BLaER1 (cell line): ENCODE data around the gene ARHGAP24.
A peak's percentile ranks its signal among the peaks of the same experiment; 100 is the strongest.
"Not testable (repeated sequence)": the region's sequence is repeated elsewhere in the genome, so short reads cannot be mapped to it uniquely, and the experiment has no call there.

Source experiments
- H3K27ac ChIP-seq: shearing (Covaris generic); formaldehyde crosslinking; 2 replicates; pipeline ENCODE4 v1.8.1; 2022
- H3K27me3 ChIP-seq: shearing (Covaris generic); formaldehyde crosslinking; 2 replicates; pipeline ENCODE4 v1.8.1; 2022
- H3K36me3 ChIP-seq: shearing (Covaris generic); formaldehyde crosslinking; 2 replicates; pipeline ENCODE4 v1.8.1; 2022
- H3K4me1 ChIP-seq: shearing (Covaris generic); formaldehyde crosslinking; 2 replicates; pipeline ENCODE4 v1.8.1; 2022
- H3K4me2 ChIP-seq: shearing (Covaris generic); formaldehyde crosslinking; 2 replicates; pipeline ENCODE4 v1.8.1; 2022
- H3K4me3 ChIP-seq: shearing (Covaris generic); formaldehyde crosslinking; 2 replicates; pipeline ENCODE4 v1.8.1; 2022
- H3K9ac ChIP-seq: shearing (Covaris generic); formaldehyde crosslinking; 2 replicates; pipeline ENCODE4 v1.8.1; 2022
- H3K9me3 ChIP-seq: shearing (Covaris generic); formaldehyde crosslinking; 2 replicates; pipeline ENCODE4 v1.8.1; 2022
- H4K20me1 ChIP-seq: shearing (Covaris generic); formaldehyde crosslinking; 2 replicates; pipeline ENCODE4 v1.8.1; 2022
- Cebpa-rat ChIP-seq: shearing (Covaris generic); IDR thresholded peaks from 2 replicates; pipeline ENCODE4 v1.8.1; 2022

Gene ARHGAP24

GRCh38 chr4:86007042-86007441 lies 532.1 kb downstream of the ARHGAP24 start:
- no peaks in the 10 kb centered on the region for H4K20me1 ChIP-seq
- no peaks in the 10 kb centered on the region for H3K27me3 ChIP-seq
- no peaks in the 10 kb centered on the region for H3K36me3 ChIP-seq
- H3K27ac ChIP-seq: no peak overlapping the region
- H3K9me3 ChIP-seq: no peaks in the 10 kb centered on the region
- no peak for TF ChIP-seq Cebpa-rat
- H3K4me1 ChIP-seq: no peaks in the 10 kb centered on the region
- no peak overlapping the region for H3K4me2 ChIP-seq
- H3K4me3 ChIP-seq: no peak overlapping the region
- H3K9ac ChIP-seq: no peak overlapping the region

- peaks cover 19% of the 10 kb centered on the region for H3K4me1 ChIP-seq
- no peaks in the 10 kb centered on the region for H4K20me1 ChIP-seq
- no peak overlapping the region for H3K4me2 ChIP-seq
- no peaks in the 10 kb centered on the region for H3K27me3 ChIP-seq
- H3K9me3 ChIP-seq: no peaks in the 10 kb centered on the region
- no peak overlapping the region for H3K4me3 ChIP-seq
- no peak overlapping the region for H3K27ac ChIP-seq
- H3K36me3 ChIP-seq: no peaks in the 10 kb centered on the region
- no peak overlapping the region for H3K9ac ChIP-seq
- TF ChIP-seq Cebpa-rat: no peak
Measured at GRCh38 chr4:86011117-86011516, 536.2 kb downstream of the ARHGAP24 start.

GRCh38 chr4:86013621-86014020 lies 538.7 kb downstream of the ARHGAP24 start:
- H3K27ac ChIP-seq: no peak overlapping the region
- peaks cover 19% of the 10 kb centered on the region for H3K4me1 ChIP-seq
- no peaks in the 10 kb centered on the region for H4K20me1 ChIP-seq
- no peak overlapping the region for H3K4me2 ChIP-seq
- H3K27me3 ChIP-seq: no peaks in the 10 kb centered on the region
- no peak for TF ChIP-seq Cebpa-rat
- no peaks in the 10 kb centered on the region for H3K36me3 ChIP-seq
- H3K9ac ChIP-seq: no peak overlapping the region
- H3K9me3 ChIP-seq: no peaks in the 10 kb centered on the region
- no peak overlapping the region for H3K4me3 ChIP-seq

GRCh38 chr4:86014599-86014998 lies 539.6 kb downstream of the ARHGAP24 start:
- H3K4me2 ChIP-seq: peak overlapping the region; percentile 67
- no peaks in the 10 kb centered on the region for H3K9me3 ChIP-seq
- no peak overlapping the region for H3K9ac ChIP-seq
- no peak for TF ChIP-seq Cebpa-rat
- H3K27me3 ChIP-seq: no peaks in the 10 kb centered on the region
- H3K4me3 ChIP-seq: no peak overlapping the region
- no peak overlapping the region for H3K27ac ChIP-seq
- H3K36me3 ChIP-seq: no peaks in the 10 kb centered on the region
- no peaks in the 10 kb centered on the region for H4K20me1 ChIP-seq
- H3K4me1 ChIP-seq: peaks cover 19% of the 10 kb centered on the region

GRCh38 chr4:86015412-86016350 lies 540.7 kb downstream of the ARHGAP24 start:
- Histone ChIP-seq H3K4me3 (no peak overlapping the region), H3K9me3 (no peaks in the 10 kb centered on the region), H3K4me1 (peaks cover 19% of the 10 kb centered on the region), H4K20me1 (no peaks in the 10 kb centered on the region), H3K27ac (no peak overlapping the region), H3K4me2 (peak overlapping the region; percentile 67), H3K36me3 (no peaks in the 10 kb centered on the region), H3K27me3 (no peaks in the 10 kb centered on the region), H3K9ac (no peak overlapping the region)
- no peak for TF ChIP-seq Cebpa-rat

- H3K27ac ChIP-seq: no peak overlapping the region
- H3K27me3 ChIP-seq: no peaks in the 10 kb centered on the region
- no peak for TF ChIP-seq Cebpa-rat
- H3K4me1 ChIP-seq: peaks cover 19% of the 10 kb centered on the region
- no peak overlapping the region for H3K4me3 ChIP-seq
- H3K36me3 ChIP-seq: no peaks in the 10 kb centered on the region
- H3K9ac ChIP-seq: no peak overlapping the region
- H4K20me1 ChIP-seq: no peaks in the 10 kb centered on the region
- peaks cover 9% of the 10 kb centered on the region for H3K9me3 ChIP-seq
- no peak overlapping the region for H3K4me2 ChIP-seq
Measured at GRCh38 chr4:86019362-86019761, 544.4 kb downstream of the ARHGAP24 start.

- Histone ChIP-seq H3K36me3 (no peaks in the 10 kb centered on the region), H3K27ac (no peak overlapping the region), H3K4me3 (no peak overlapping the region), H3K27me3 (no peaks in the 10 kb centered on the region), H3K4me2 (no peak overlapping the region), H3K9me3 (peaks cover 9% of the 10 kb centered on the region), H3K4me1 (peaks cover 19% of the 10 kb centered on the region), H4K20me1 (no peaks in the 10 kb centered on the region), H3K9ac (no peak overlapping the region)
- no peak for TF ChIP-seq Cebpa-rat
Measured at GRCh38 chr4:86019906-86020305, 545.0 kb downstream of the ARHGAP24 start.

GRCh38 chr4:86021671-86022070 lies 546.7 kb downstream of the ARHGAP24 start:
- H3K27ac ChIP-seq, H4K20me1 ChIP-seq, H3K9me3 ChIP-seq, H3K4me2 ChIP-seq, H3K36me3 ChIP-seq, H3K4me3 ChIP-seq, H3K27me3 ChIP-seq, H3K9ac ChIP-seq: not testable (repeated sequence)
- H3K4me1 ChIP-seq: peaks cover 16% of the 10 kb centered on the region

- Histone ChIP-seq H4K20me1 (no peaks in the 10 kb centered on the region), H3K9ac (no peak overlapping the region), H3K36me3 (no peaks in the 10 kb centered on the region), H3K9me3 (peaks cover 4% of the 10 kb centered on the region), H3K27me3 (no peaks in the 10 kb centered on the region), H3K27ac (no peak overlapping the region), H3K4me2 (no peak overlapping the region), H3K4me3 (no peak overlapping the region), H3K4me1 (peaks cover 16% of the 10 kb centered on the region)
- no peak for TF ChIP-seq Cebpa-rat
Measured at GRCh38 chr4:86026720-86027119, 551.8 kb downstream of the ARHGAP24 start.

GRCh38 chr4:86031927-86032326 lies 557.0 kb downstream of the ARHGAP24 start:
- Histone ChIP-seq H3K9me3 (no peaks in the 10 kb centered on the region), H3K4me2 (peak overlapping the region; percentile 70; the same call in 1 of the 2 replicates), H3K4me1 (peaks cover 27% of the 10 kb centered on the region), H3K27me3 (no peaks in the 10 kb centered on the region), H3K4me3 (no peak overlapping the region), H3K27ac (no peak overlapping the region), H3K9ac (no peak overlapping the region), H3K36me3 (no peaks in the 10 kb centered on the region), H4K20me1 (no peaks in the 10 kb centered on the region)
- TF ChIP-seq Cebpa-rat: no peak
